ENCODE measurements around the gene PBXIP1.

PBXIP1 gene

DNA sequence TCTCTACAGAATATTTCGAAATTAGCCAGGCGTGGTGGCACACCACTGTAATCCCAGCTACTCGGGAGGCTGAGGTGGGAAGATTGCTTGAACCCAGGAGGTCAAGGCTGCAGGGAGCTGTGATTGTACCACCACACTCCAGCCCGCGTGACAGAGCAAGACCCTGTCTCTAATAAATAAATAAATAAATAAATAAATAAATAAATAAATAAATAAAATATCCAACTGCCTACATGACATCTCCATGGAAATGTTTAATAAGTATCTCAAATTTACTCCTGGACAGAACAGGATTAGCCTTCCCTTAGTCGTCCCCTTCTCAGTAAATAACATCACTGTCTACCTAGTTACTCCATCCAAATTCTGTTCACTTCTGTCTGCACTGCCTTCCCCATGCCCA, 56.9 kb downstream of the PBXIP1 start:
- no peak for ATAC-seq

GRCh38 chr1:154896771-154897286, 59.1 kb downstream of the PBXIP1 start:
- no peak for TF ChIP-seq ZFP3 (CRISPR knock-in tag; IDR thresholded peaks at IDR 0.05)
- TF ChIP-seq ZNF565 (CRISPR knock-in tag; conservative IDR thresholded peaks at IDR 0.05; ENCODE audit: low read depth), result no peak
- TF ChIP-seq, protein P1, sequence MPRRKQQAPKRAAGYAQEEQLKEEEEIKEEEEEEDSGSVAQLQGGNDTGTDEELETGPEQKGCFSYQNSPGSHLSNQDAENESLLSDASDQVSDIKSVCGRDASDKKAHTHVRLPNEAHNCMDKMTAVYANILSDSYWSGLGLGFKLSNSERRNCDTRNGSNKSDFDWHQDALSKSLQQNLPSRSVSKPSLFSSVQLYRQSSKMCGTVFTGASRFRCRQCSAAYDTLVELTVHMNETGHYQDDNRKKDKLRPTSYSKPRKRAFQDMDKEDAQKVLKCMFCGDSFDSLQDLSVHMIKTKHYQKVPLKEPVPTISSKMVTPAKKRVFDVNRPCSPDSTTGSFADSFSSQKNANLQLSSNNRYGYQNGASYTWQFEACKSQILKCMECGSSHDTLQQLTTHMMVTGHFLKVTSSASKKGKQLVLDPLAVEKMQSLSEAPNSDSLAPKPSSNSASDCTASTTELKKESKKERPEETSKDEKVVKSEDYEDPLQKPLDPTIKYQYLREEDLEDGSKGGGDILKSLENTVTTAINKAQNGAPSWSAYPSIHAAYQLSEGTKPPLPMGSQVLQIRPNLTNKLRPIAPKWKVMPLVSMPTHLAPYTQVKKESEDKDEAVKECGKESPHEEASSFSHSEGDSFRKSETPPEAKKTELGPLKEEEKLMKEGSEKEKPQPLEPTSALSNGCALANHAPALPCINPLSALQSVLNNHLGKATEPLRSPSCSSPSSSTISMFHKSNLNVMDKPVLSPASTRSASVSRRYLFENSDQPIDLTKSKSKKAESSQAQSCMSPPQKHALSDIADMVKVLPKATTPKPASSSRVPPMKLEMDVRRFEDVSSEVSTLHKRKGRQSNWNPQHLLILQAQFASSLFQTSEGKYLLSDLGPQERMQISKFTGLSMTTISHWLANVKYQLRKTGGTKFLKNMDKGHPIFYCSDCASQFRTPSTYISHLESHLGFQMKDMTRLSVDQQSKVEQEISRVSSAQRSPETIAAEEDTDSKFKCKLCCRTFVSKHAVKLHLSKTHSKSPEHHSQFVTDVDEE (CRISPR knock-in tag; IDR thresholded peaks at IDR 0.05), result no peak
- TF ChIP-seq, protein P2, sequence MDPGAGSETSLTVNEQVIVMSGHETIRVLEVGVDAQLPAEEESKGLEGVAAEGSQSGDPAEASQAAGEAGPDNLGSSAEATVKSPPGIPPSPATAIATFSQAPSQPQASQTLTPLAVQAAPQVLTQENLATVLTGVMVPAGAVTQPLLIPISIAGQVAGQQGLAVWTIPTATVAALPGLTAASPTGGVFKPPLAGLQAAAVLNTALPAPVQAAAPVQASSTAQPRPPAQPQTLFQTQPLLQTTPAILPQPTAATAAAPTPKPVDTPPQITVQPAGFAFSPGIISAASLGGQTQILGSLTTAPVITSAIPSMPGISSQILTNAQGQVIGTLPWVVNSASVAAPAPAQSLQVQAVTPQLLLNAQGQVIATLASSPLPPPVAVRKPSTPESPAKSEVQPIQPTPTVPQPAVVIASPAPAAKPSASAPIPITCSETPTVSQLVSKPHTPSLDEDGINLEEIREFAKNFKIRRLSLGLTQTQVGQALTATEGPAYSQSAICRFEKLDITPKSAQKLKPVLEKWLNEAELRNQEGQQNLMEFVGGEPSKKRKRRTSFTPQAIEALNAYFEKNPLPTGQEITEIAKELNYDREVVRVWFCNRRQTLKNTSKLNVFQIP (CRISPR knock-in tag; IDR thresholded peaks at IDR 0.05; ENCODE audit: borderline replicate concordance, low read depth), result no peak
- no peak for TF ChIP-seq SNAI2 (CRISPR knock-in tag; IDR thresholded peaks at IDR 0.05)
- no peak for TF ChIP-seq BACH2 (CRISPR knock-in tag; IDR thresholded peaks at IDR 0.05; ENCODE audit: borderline replicate concordance)
- no peak for TF ChIP-seq ARNTL (CRISPR knock-in tag; IDR thresholded peaks at IDR 0.05; ENCODE audit: borderline replicate concordance, low read depth)
- TF ChIP-seq PPARA (CRISPR knock-in tag; IDR thresholded peaks at IDR 0.05; ENCODE audit: borderline replicate concordance), result no peak
- no peak for TF ChIP-seq RARB (CRISPR knock-in tag; IDR thresholded peaks at IDR 0.05)
- no peak for TF ChIP-seq ZFP30 (CRISPR knock-in tag; IDR thresholded peaks at IDR 0.05)
- TF ChIP-seq TOX (CRISPR knock-in tag; IDR thresholded peaks at IDR 0.05; ENCODE audit: borderline replicate concordance), result no peak
- TF ChIP-seq ESRRG (CRISPR knock-in tag; IDR thresholded peaks at IDR 0.05), result no peak
- no peak for TF ChIP-seq ZC3H10 (CRISPR knock-in tag; IDR thresholded peaks at IDR 0.05)
- no peak; the same call in 2 of the 3 replicates for ATAC-seq

More for the DNA sequence above, 56.9 kb downstream of the PBXIP1 start:
- TF ChIP-seq ESRRG (CRISPR knock-in tag; IDR thresholded peaks at IDR 0.05) (no peak), ZFP3 (CRISPR knock-in tag; IDR thresholded peaks at IDR 0.05) (no peak), TOX (CRISPR knock-in tag; IDR thresholded peaks at IDR 0.05; ENCODE audit: borderline replicate concordance) (no peak)

DNA sequence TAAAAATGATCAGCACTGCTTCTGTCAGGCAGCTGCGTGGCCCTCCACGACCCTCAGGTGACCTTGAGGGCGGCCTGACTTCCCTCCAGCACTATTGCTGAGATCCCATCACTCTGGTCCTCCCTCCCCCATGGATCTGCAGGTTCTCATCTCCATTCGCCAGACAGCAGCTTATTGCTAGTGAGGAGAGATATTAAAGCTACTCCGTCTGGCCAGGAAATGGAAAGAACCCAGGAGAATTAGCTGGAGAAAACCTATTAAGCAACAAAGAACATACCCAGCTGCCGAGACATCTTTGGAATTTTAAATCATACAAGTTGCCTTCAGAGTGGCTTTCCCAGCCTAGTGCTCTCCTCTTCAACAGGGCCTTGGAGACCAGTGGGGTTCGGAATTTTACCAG, 60.1 kb downstream of the PBXIP1 start:
- TF ChIP-seq CSDC2 (CRISPR knock-in tag; IDR thresholded peaks at IDR 0.05), result no peak
- no peak for ATAC-seq

Data from SK-N-SH treated with all-trans-retinoic acid at 6 μM for 48 hours (cell line).